HTERT RPE-1 (cell line): ENCODE measurements around the gene TNPO1.
"Not testable (repeated sequence)": the region's sequence is repeated elsewhere in the genome, so short reads cannot be mapped to it uniquely, and the experiment has no call there.

ENCODE experiments used
- in situ Hi-C: fragments of 300-500 bp; cut with MboI; formaldehyde crosslinking; loops from 4 replicates; pipeline ENCODE4 v1.14.3; 2020; ENCODE audit warnings: low sequenced_read_pairs

Gene TNPO1

DNA sequence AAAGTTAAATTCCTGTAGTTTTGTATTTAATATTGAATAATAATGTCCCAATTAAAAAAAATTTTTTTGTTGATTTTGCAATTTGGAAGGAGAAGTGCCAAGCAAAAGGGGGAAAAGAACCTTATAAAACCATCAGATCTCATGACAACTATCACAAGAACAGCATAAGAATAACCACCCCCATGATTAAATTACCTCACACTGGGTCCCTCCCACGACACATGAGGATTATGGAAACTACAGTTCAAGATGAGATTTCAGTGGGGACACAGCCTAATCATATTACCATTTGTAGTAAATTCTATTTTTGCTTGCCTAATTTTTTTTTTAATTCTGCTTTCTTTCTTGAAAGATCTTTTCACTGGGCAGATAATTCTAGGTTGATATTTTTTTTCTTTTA is 106.0 kb downstream of the TNPO1 start:
- in situ Hi-C loops = no loop called here

GRCh38 chr5:72925336-72926010 is 109.0 kb downstream of the TNPO1 start:
- in situ Hi-C loops = no loop called here

DNA sequence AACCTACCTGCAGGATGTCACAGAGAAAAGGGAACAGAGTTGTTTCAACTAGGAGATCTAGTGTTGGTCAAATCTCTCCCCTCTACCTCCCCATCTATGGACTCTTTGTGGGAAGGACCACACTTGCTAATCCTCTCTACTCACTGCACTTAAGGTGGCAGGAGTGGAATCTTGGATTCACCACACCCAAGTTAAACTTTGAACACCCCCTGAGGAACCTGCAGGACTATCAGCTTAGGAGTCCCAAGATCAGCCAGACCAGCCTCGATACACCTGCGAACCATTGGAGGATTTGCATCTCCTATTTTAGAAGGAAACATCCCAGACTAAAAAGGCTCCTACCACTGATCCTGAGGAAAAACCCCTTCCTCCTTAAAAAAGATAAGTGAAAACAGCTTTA is 116.2 kb downstream of the TNPO1 start:
- in situ Hi-C loops = not testable (repeated sequence)

DNA sequence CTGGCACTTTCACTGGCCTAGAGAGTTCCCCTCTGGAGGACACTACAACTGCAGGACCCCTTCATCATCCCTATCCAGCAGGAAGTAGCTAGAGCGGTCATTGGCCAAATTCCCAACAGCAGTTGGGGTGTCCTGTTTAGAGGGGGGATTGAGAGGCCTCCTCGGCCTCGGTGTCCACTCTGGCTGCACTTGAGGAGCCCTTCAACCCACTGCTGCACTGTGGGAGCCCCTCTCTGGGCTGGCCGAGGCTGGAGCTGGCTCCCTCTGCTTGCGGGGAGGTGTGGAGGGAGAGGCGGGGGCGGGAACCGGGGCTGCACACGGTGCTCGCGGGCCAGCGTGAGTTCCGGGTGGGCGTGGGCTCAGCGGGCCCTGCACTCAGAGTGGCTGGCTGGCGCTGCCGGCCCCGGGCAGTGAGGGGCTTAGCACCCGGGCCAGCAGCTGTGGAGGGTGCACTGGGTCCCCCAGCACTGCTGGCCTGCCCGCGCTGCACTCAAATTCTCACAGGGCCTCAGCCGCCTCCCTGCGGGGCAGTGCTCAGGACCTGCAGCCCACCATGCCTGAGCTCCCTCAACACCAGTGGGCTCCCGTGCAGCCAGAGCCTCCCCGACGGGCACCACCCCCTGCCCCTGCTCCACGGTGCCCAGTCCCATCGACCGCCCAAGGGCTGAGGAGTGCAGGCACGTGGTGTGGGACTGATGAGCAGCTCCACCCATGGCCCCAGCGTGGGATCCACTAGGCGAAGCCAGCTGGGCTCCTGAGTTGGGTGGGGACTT is 118.7 kb downstream of the TNPO1 start:
- in situ Hi-C loops = not testable (repeated sequence)

GRCh38 chr5:72936893-72937292 is 120.4 kb downstream of the TNPO1 start:
- in situ Hi-C loops = no loop called here

DNA sequence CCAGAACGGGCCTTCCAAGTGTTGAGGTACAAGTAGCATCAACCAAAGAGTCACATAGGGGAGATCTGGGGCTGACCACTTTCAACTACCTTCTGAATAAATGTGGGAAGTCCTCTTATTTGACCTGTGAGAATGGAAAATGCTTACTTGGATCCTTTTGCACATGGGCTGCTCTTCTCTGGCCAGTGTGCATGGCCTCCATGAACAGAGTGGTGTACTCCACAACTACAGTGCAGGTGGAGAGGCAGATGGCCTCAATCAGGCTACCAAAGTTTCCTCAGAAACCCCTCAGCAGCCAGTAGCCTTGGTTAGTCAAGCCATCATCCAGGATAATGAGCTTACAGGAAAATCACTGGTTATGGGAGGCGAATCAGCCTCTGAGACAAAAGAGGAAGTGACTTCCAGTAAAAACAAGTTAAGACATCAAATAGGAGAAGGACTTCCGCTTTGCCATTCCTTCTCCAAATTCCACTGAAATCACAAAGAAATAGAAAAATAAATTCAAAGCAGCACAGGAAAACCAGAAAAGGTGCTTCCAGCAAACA is 121.1 kb downstream of the TNPO1 start:
- in situ Hi-C loops = no loop called here

DNA sequence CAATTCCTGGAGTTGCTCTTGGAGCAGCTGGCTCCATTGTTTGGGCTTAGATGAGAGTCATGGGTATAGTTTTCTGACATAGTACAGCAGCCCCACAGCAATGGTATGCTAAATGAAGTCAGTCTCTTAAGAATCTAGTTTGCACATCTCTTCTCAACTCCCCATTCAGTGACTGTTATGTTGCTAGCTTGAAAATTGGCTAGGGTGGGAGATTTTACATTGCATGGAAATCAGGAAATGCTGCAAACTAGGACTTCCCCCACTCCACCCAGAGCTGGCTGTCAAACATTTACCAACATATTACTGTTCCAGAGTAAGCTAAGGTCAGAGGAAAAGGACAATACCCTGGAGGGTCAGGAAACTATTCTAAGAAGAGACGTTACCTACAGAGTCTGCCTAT is 121.7 kb downstream of the TNPO1 start:
- in situ Hi-C loops = no loop called here

GRCh38 chr5:72940082-72940481 is 123.6 kb downstream of the TNPO1 start:
- in situ Hi-C loops = no loop called here

- in situ Hi-C loops = no loop called here
Measured at GRCh38 chr5:72943307-72943706, 126.8 kb downstream of the TNPO1 start.

DNA sequence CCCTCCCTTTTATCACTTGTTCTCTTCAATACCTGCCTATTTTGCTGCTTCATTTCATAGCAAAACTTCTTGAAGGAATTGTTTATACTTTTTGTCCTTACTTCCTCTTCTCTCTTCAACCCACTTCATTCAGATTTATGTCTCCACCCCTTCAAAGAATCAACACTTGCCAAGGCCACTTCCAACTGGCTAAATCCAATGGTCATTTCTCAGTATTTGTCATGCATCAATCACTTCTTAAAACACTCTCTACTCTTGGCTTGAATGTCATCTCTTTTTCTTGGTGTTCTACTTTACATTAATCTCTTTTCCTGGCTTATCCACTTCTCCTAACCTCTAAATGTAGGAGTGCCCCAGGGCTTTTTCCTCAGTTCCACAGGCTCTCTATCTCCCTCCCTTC is 131.0 kb downstream of the TNPO1 start:
- in situ Hi-C loops = no loop called here

- in situ Hi-C loops = no loop called here
Measured at GRCh38 chr5:72949481-72949880, 133.0 kb downstream of the TNPO1 start.

- in situ Hi-C loops = no loop called here
Measured at GRCh38 chr5:72951671-72952468, 135.4 kb downstream of the TNPO1 start.

GRCh38 chr5:72954389-72954788 is 137.9 kb downstream of the TNPO1 start:
- in situ Hi-C loops = no loop called here

GRCh38 chr5:72955143-72955767 is 138.8 kb downstream of the TNPO1 start:
- in situ Hi-C loops = no loop called here

DNA sequence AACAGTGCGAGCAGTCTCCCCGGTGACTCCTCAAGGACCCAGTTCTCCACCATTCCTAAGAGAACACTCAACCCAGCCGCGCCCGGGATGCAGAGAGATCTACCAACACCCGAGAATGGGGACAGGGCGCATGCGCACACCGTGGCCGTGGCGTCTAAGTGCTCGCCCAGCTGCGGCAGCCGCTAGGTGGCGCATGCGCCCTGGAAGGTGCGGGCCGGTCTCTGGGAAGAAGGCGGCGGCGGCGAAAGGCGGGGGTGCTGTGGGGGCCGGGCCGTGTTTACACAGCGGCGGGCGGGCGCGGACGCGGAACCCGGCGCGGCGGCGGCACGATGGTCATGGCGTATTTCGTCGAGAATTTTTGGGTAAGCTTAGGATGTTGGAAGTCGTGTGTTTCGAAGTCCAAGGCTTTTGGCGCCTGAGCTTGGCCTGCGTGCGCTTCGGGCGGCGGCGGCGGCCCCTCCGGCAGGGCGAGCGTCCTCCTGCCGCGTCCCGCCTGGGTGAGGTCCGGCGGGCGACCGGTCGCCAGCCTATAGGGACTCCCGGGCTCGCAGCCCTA is 139.4 kb downstream of the TNPO1 start, which contains the start of gene FCHO2:
Gene FCHO2, plus strand, starts transcription at position 274 of the 556 bp plus-strand sequence. Its CDS starts 56 bp downstream, at position 330.
- in situ Hi-C loops = no loop called here

GRCh38 chr5:72956324-72957140 is 140.1 kb downstream of the TNPO1 start:
- in situ Hi-C loops = no loop called here

GRCh38 chr5:72957337-72957736 is 140.9 kb downstream of the TNPO1 start:
- in situ Hi-C loops = no loop called here

DNA sequence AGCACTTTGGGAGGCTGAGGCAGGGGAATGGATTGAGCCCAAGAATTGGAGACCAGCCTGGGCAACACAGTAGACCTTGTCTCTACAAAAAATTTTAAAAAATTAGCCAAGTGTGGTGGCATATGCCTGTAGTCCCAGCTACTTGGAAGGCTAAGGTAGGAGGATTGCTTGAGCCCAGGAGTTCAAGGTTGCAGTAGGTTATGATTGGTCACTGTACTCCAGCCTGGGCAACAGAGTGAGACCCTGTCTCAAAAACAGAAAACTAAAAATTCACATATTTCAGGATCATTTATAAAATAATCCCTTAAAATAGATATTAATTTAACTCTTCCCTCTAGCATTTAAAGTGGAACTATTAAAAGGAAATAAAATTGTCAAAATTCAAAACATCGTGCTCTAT is 142.8 kb downstream of the TNPO1 start:
- in situ Hi-C loops = no loop called here
